NCI-H2196 treated with DMSO at 0.1 percent for 48 hours (cell line): Measurements from ENCODE around the gene PPP2R5D.

ENCODE experiments used
- DNase-seq: peaks from one replicate; lab custom pipeline; 2025; ENCODE audit not compliant: unreplicated experiment; lab: John Stamatoyannopoulos, UW

PPP2R5D gene

GRCh38 chr6:42963179-42963854 is 21.1 kb upstream of the PPP2R5D start:
- no peak for DNase-seq

GRCh38 chr6:42963855-42964605 is 20.3 kb upstream of the PPP2R5D start:
- peak; percentile 32 for DNase-seq

- DNase-seq: no peak
Observed at GRCh38 chr6:42966571-42966970, 17.8 kb upstream of the PPP2R5D start.

DNA sequence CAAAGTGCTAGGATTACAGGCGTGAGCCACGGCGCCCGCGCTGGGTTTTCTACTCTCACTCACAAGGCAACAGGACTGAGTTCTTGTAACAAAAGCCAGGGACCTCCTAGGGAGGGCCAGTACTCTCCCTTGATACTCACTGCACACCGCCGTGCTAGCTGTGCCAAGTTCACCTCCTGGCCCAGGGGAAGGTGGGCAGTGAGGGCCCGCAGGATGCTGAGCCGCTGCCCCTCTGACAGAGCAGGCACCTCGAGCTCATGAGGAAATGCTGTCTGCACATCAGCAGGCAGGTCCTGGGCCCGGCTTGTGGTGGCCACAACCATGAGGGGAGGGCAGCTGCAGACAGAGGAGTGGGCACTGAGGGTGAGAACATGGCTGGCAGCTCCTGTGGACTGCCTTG is 17.1 kb upstream of the PPP2R5D start:
- DNase-seq: no peak

GRCh38 chr6:42968126-42968701 is 16.2 kb upstream of the PPP2R5D start:
- DNase-seq: no peak

- DNase-seq: no peak
Observed at GRCh38 chr6:42968783-42969182, 15.6 kb upstream of the PPP2R5D start.

DNA sequence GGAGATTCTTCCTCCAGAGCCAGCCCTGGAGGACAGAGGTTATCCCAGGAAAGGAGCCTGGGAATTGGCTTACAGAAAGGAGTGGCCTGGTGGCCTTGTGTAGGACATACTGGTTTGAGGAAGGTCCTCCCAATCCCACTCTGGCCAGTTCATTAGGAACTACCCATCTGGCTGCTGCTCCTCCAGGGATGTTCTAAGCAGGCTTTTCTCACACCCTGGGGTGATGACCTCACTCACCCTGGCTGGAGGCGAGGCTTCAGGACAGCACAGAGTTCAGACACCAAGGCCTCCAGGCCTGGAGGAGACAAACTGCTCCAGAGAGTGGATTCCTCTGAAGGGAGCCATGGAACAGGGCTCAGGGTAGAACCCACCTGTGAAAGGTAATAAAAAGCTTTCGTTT is 14.9 kb upstream of the PPP2R5D start:
- no peak for DNase-seq

DNA sequence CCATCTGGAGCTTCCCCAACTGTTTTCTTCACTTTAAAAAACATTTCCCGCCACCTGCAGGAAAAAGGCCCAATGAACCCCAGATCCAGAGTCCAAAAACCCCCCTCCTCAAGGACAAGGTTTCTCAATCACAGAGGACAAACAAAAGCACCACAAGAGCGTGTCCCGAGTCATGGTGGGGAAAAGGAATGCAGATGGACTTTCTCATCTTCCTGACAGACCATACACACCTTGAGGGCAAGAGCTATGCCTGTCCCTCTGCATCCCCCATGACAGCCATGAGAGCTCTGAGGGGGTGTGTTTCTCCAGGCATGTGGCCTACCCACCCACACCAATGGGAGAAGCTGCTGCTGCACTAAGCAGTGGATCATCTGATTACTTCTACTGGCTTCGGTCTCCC is 14.4 kb upstream of the PPP2R5D start:
- no peak for DNase-seq

DNA sequence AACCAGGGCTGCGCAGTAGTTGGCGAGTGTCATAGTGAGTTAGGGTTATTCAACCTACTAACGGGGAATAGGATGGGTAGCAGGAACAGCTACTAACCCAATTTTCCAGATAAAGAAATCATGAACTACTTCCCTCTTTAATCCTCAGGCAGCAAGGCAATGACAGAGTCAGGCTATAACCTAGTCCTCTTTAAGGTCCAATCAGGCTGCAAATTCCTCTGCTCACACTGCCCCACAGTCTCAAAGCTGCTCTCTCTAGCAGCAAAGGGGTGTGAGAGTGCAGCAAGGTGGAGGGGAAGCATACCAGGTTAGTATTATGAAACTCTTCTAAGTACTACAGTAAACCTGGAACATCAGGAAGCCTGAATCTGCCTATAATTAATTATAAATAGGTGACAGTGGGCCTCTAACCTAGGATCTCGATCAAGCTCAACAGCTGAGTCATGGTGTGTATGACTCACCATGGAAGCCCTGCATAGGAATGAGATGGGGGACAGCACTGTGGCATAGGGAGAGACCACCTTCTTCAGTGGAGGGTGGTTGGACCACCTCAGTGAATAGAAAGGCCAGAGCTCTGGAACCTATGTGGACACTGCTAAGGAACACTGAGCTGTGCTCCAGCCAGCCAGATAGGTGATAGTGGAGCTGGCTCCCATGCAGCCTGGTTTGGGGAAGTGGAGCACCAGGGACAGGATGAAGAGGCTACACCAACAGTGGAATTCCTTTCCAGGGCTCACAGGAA is 13.3 kb upstream of the PPP2R5D start:
- DNase-seq: no peak

- no peak for DNase-seq
Observed at GRCh38 chr6:42971746-42972327, 12.5 kb upstream of the PPP2R5D start.

DNA sequence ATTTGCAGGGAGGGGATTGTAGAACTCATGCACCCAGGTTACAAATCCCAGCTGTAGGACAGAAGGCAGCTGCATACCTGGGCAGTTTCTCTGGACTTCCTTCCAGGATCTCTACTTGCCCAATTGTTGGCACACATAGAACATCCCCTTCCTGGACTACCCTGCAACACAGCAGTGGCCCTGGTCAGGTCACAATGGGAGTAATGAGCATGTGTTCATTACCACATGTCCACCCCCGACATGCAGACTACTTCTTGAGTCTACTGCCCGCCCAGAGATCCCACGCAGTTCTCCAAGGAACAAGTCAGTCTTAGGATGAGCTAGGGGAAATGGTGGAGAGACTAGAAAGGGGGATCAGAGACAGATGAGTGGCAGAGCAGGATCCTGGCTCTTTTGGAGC is 10.4 kb upstream of the PPP2R5D start:
- no peak for DNase-seq

DNA sequence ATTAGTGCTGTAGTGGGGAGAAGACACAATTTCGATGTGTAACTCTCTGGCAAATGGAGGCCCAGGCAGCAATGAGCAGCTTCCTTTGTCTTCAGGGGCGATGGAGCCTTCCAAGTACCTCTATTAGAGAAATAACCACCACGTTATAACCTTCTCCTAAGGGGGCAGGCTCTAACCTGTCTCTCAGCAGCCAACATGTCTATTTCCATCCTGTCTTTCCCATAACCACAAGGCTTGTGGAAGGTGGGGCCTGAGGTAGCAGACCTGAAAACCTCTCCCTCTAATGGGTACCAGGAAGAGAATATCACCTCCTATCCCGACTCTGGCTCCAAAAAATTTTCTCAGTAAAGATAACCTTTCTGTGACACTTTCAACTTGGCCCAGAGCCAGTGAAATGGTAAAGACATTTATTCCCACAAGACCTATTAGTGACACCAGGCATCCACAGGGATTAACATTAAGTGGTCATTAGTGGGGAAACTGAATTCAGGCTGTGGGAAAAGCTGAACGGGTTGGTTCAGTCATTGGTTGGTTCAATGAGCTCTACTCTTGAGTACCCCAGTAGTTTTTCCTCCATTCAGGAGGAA is 9.4 kb upstream of the PPP2R5D start:
- DNase-seq: no peak

DNA sequence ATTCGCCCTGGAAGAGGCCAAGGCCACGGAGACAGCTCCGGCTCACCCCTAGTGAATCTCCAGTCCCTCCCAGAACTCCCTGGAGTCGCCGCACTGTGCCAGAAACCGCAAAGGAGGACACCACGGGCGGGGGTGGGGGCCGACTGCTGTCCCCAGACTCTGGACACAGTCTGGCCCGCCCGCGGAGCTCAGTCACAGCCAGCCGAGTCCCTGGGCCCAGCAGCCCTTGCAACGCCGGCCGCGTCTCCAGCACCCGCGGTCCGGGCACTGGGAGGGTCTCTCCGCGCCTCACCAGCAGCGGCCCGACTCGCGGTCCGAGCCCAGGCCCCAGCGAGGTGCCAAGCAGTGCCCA is 5.9 kb upstream of the PPP2R5D start:
- no peak for DNase-seq

DNA sequence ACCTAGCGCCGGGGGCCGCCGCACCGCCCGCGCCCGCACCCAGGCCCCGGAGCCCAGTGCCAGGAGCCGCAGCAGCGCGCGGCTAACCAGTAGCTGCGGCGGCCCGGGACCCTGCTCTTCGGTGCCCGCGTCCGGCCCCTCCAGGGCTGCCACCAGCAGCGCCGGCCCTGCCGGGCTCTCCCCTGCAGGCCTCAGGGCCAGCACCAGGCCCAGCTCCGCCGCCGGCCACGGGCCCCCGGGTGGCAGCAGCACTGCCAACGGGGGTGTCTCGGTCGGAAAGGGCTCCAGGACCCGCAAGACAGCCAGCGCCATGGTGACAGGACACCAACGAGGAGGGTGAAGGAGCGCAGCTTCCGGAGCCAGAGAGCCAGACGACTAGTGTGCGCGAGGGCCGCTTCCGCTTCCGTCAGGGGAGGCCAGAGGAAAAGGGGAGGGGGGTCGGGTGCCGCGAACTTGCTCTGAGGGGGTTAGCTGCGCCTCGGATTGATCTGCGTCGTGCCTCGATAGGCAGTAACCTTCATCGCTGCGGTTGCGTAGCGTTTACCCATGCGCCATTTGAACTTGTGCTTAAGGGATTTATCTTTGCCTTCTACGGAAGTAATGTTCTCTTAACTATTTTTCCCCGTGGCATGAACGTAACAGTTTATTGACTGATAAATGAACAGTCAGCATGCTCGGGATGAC is 5.4 kb upstream of the PPP2R5D start, which contains the start of gene PEX6:
PEX6 (minus strand) TSS at position 343 of the 684 bp plus-strand sequence; CDS start at position 312, 31 bp downstream.
- peak; percentile 89 for DNase-seq

DNA sequence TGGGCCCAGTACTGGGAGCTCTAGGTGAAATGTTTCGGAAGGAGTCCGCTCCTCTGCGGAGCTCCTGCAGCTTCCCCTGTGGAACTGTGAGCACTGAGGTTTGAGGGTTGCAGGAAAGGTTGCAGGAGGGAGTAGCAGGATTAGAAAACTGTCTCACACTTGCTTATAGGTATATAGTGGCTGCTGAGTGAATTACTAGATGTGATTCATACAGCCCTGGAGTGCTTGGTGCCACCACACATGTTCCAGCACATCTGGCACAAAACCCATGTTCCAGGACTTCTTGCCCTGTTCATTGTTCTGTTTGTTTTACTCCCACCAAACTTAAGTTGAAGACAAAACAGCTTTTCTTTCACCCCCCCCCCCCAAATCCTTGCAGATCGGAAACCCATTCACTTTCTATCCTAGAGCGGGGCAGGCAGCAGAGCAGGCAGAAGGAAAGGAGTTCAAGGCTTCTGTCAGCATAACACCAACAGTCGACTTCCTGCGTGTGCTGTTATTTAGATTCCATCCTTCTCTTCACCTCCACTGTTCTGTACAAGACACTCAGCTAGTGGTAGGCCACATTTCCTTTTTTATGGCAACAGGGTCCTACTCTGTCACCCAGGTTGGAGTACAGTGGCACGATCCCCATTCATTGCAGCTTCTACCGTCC is 4.7 kb upstream of the PPP2R5D start:
- DNase-seq: no peak

DNA sequence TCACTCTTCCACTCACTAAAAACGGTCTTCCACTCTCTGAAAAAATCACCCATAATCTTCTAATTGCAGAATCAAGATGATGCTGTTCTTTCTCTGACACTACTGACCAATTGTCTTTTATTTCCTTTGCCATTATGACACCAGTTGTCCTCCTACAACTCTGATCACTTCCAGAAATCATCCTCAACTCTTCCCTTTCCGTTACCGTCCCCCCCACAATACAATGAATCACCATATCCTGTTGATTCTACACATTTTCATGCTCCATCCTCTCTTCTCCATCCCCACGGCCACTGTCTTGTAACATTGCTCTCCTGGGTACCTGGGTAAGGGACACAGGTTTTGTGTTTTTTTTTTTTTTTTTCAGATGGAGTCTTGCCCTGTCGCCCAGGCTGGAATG is 2.5 kb upstream of the PPP2R5D start:
- no peak for DNase-seq

DNA sequence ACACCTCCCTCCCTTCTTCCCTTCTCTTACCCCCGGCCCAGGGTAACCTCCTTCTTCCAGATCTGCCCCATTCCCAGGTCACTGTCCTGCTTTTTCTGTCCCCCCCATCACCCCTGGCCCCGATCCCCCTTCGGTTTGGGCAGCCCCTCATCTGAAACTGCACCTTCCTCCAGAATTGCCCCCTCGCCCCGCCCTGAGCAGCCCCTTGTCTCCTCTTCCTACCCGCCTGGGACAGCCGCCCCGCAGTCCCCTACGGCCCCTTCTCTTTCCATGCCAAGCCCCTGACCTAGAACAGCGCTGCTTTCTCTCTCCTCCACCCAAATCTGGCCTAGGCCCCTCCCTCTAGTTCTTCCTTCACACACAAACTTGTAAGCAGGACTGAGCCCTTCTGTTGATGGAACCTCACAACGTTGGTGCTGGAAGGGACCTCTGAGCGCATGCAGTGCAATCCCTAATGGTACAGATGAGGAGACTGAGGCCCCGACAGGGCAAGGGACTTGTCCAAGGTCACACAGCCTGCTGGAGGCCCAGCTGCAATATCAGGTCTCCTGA is 630 bp downstream of the PPP2R5D start:
- no peak for DNase-seq

- no peak for DNase-seq
Observed at GRCh38 chr6:42987533-42988451, 3.4 kb downstream of the PPP2R5D start.
